BLaER1 treated with 17β-estradiol and CSF1 and Interleukin-3, amounts not matched to agents 10 nM and 100 nM (cell line): ENCODE results near the gene MAP2K7.

Experiments
- H3K27ac ChIP-seq, 11 experiments: shearing (Covaris generic); formaldehyde crosslinking; 2 replicates each; pipeline ENCODE4 v1.8.1; 2022
- H3K27me3 ChIP-seq, 11 experiments: shearing (Covaris generic); formaldehyde crosslinking; 2 replicates each; pipeline ENCODE4 v1.8.1; 2022
- H3K36me3 ChIP-seq, 11 experiments: shearing (Covaris generic); formaldehyde crosslinking; 2 replicates each; pipeline ENCODE4 v1.8.1; 2022
- H3K4me1 ChIP-seq, 10 experiments: shearing (Covaris generic); formaldehyde crosslinking; 2 replicates each; pipeline ENCODE4 v1.8.1; 2022
- H3K4me2 ChIP-seq, 11 experiments: shearing (Covaris generic); formaldehyde crosslinking; 2 replicates each; pipeline ENCODE4 v1.8.1; 2022
- H3K4me3 ChIP-seq, 10 experiments: shearing (Covaris generic); formaldehyde crosslinking; 2 replicates each; pipeline ENCODE4 v1.8.1; 2022
- H3K9ac ChIP-seq, 11 experiments: shearing (Covaris generic); formaldehyde crosslinking; 2 replicates each; pipeline ENCODE4 v1.8.1; 2022
- H3K9me3 ChIP-seq, 11 experiments: shearing (Covaris generic); formaldehyde crosslinking; replicated peaks in 1 of 11; 2 replicates each; pipeline ENCODE4 v1.8.1; 2022
- H4K20me1 ChIP-seq, 11 experiments: shearing (Covaris generic); formaldehyde crosslinking; 2 replicates each; pipeline ENCODE4 v1.8.1; 2022
- Cebpa-rat ChIP-seq, 11 experiments: shearing (Covaris generic); IDR thresholded peaks; 2 replicates each; pipeline ENCODE4 v1.8.1; 2022

Gene MAP2K7

DNA sequence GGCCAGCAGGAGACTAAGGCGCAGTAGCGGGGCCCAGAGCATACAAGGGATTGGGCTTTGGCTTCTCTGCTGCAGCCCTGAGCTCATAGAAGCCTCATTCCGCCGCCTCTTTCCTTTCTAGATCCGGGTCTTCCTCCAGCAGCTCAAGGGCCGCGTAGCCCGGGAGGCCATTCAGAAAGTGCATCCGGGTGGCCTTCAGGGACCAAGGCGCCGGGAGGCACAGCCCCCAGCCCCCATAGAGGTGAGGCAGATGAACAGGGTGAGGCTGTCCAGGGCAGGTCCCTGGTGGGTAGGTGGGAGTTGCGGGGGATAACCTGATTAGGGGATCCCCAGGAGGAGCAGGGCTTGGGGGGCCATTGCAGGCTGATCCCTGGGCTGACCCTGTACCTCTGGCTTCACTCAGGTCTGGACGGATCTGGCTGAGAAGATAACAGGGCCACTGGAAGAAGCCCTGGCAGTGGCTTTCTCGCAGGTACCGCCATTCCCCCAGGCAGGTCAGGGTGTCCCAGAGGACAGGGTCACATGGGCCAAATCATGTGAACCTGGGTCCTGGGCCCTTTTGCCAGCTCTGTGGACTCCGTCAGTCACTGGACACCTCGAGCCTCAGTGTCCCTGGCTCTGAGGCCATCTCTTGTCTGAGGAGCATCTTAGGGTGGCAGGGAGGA is 17.8 kb downstream of the MAP2K7 start:
- Histone ChIP-seq H3K9ac (peak overlapping the region; percentile 66 to 88 (median 78)), H3K4me2 (peak overlapping the region; percentile 94 to 100 (median 99)), H3K27ac (peak overlapping the region; percentile 54 to 85 (median 71)), H3K4me1 (peaks cover 66 to 79% (median 71%) of the 10 kb centered on the region in 10 experiments), H3K27me3 (peaks cover 35 to 46% (median 36%) of the 10 kb centered on the region in 11 experiments), H3K4me3 (peak overlapping the region; percentile 57 to 73 (median 63)), H4K20me1 (peaks cover 0 to 78% (median 64%) of the 10 kb centered on the region in 11 experiments; a peak in 21 of 22 replicates), H3K36me3 (peaks cover 13 to 21% (median 15%) of the 10 kb centered on the region in 11 experiments; a peak in 21 of 22 replicates), H3K9me3 (no peaks in the 10 kb centered on the region)
- TF ChIP-seq Cebpa-rat (IDR thresholded peaks at IDR 0.05), result no peak

DNA sequence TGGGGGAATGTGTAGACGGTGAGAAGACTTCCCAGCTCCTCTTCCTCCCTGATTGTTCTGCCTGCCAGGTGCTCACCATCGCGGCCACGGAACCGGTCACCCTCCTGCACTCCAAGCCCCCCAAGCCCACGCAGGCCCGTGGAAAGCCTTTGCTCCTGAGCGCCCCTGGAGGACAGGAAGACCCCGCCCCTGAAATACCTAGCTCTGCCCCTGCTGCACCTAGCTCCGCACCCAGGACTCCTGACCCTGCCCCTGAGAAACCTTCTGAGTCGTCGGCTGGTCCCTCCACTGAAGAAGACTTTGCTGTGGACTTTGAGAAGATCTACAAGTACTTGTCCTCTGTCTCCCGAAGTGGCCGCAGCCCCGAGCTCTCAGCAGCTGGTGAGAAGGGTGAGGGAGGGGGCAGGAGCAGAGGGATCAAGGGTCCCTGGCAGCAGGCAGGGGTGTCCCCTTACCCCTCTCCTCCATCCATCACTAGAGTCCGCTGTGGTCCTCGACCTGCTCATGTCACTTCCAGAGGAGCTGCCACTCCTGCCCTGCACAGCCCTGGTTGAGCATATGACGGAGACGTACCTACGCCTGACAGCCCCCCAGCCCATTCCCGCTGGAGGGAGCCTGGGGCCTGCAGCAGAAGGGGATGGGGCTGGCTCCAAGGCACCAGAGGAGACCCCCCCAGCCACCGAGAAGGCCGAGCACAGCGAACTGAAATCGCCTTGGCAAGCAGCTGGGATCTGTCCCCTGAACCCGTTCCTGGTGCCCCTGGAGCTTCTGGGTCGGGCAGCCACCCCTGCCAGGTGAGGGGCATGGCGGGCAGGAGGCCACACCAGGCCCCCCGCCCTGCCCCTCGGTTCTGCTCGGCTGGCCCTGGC is 18.5 kb downstream of the MAP2K7 start:
- Histone ChIP-seq H3K4me2 (peak overlapping the region; percentile 94 to 100 (median 99)), H3K9ac (peak overlapping the region in 10 of 11 experiments; percentile 52 to 88 (median 78); a peak in 16 of 22 replicates), H4K20me1 (peaks cover 0 to 78% (median 62%) of the 10 kb centered on the region in 11 experiments; a peak in 21 of 22 replicates), H3K4me1 (peaks cover 60 to 74% (median 64%) of the 10 kb centered on the region in 10 experiments), H3K27me3 (peaks cover 27 to 39% (median 28%) of the 10 kb centered on the region in 11 experiments), H3K9me3 (no peaks in the 10 kb centered on the region), H3K36me3 (peaks cover 13 to 27% (median 18%) of the 10 kb centered on the region in 11 experiments; a peak in 21 of 22 replicates), H3K4me3 (peak overlapping the region in 8 of 10 experiments; percentile 58 to 73 (median 63); a peak in 13 of 20 replicates), H3K27ac (peak overlapping the region in 5 of 11 experiments; percentile 68 to 85 (median 77); a peak in 7 of 22 replicates)
- no peak for TF ChIP-seq Cebpa-rat (IDR thresholded peaks at IDR 0.05)

DNA sequence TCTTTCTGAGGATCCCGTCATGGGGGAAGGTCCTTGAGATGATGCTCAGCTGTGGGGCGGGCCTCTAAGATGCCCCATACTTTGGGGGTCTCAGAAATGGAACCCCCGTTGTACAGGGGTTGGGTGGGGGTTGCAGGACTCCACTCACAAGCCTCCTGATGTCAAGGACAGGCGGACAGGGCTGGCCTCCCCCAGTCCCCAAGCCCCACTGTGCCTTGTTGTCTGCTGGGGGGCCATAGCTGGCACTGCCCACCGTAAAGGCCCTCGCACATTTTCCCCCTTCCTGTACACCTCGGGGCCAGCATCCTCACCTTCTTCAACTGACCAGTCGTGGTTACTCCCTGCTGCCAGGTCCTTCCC is 19.1 kb downstream of the MAP2K7 start:
- TF ChIP-seq Cebpa-rat (IDR thresholded peaks at IDR 0.05), result no peak
- H3K27me3 ChIP-seq, result peaks cover 21 to 33% (median 22%) of the 10 kb centered on the region in 11 experiments
- H3K4me1 ChIP-seq, result peaks cover 54 to 68% (median 58%) of the 10 kb centered on the region in 10 experiments
- H3K4me2 ChIP-seq, result peak overlapping the region in 4 of 11 experiments; percentile 91 to 100 (median 100); a peak in 5 of 22 replicates
- H3K4me3 ChIP-seq, result no peak overlapping the region
- H3K36me3 ChIP-seq, result peaks cover 13 to 33% (median 22%) of the 10 kb centered on the region in 11 experiments; a peak in 21 of 22 replicates
- H3K27ac ChIP-seq, result no peak overlapping the region
- no peaks in the 10 kb centered on the region for H3K9me3 ChIP-seq
- peaks cover 0 to 78% (median 62%) of the 10 kb centered on the region in 11 experiments; a peak in 21 of 22 replicates for H4K20me1 ChIP-seq
- H3K9ac ChIP-seq, result peak overlapping the region in 2 of 11 experiments; percentile 52 to 85; a peak in 3 of 22 replicates

GRCh38 chr19:7923295-7924191 is 19.9 kb downstream of the MAP2K7 start:
- Histone ChIP-seq H4K20me1 (peaks cover 0 to 79% (median 65%) of the 10 kb centered on the region in 11 experiments; a peak in 21 of 22 replicates), H3K4me1 (peaks cover 49 to 62% (median 53%) of the 10 kb centered on the region in 10 experiments), H3K27ac (no peak overlapping the region), H3K27me3 (peaks cover 14 to 25% (median 15%) of the 10 kb centered on the region in 11 experiments), H3K9ac (peak overlapping the region in 6 of 11 experiments; percentile 18 to 85 (median 39); a peak in 9 of 22 replicates), H3K36me3 (peaks cover 13 to 38% (median 26%) of the 10 kb centered on the region in 11 experiments; a peak in 21 of 22 replicates), H3K4me3 (no peak overlapping the region), H3K4me2 (peak overlapping the region; percentile 38 to 96 (median 63)), H3K9me3 (no peaks in the 10 kb centered on the region)
- no peak for TF ChIP-seq Cebpa-rat (IDR thresholded peaks at IDR 0.05)

GRCh38 chr19:7924241-7924640 is 20.6 kb downstream of the MAP2K7 start:
- Histone ChIP-seq H3K27ac (no peak overlapping the region), H3K9me3 (no peaks in the 10 kb centered on the region), H4K20me1 (peaks cover 0 to 79% (median 69%) of the 10 kb centered on the region in 11 experiments; a peak in 21 of 22 replicates), H3K36me3 (peaks cover 13 to 41% (median 28%) of the 10 kb centered on the region in 11 experiments; a peak in 21 of 22 replicates), H3K9ac (peak overlapping the region in 4 of 11 experiments; percentile 18 to 56 (median 38); a peak in 4 of 22 replicates), H3K4me3 (no peak overlapping the region), H3K4me1 (peaks cover 42 to 61% (median 53%) of the 10 kb centered on the region in 10 experiments), H3K27me3 (peaks cover 7 to 18% (median 8%) of the 10 kb centered on the region in 11 experiments), H3K4me2 (peak overlapping the region; percentile 38 to 96 (median 91))
- TF ChIP-seq Cebpa-rat (IDR thresholded peaks at IDR 0.05), result no peak

GRCh38 chr19:7924651-7925170 is 21.0 kb downstream of the MAP2K7 start:
- Histone ChIP-seq H3K9me3 (no peaks in the 10 kb centered on the region), H4K20me1 (peaks cover 0 to 79% (median 73%) of the 10 kb centered on the region in 11 experiments; a peak in 21 of 22 replicates), H3K27me3 (peaks cover 2 to 14% (median 3%) of the 10 kb centered on the region in 11 experiments), H3K4me3 (peak overlapping the region in 9 of 10 experiments; percentile 54 to 68 (median 60); a peak in 15 of 20 replicates), H3K4me2 (peak overlapping the region; percentile 91 to 98 (median 94)), H3K36me3 (peaks cover 13 to 41% (median 28%) of the 10 kb centered on the region in 11 experiments; a peak in 21 of 22 replicates), H3K4me1 (peaks cover 37 to 61% (median 53%) of the 10 kb centered on the region in 10 experiments), H3K27ac (no peak overlapping the region), H3K9ac (peak overlapping the region in 6 of 11 experiments; percentile 48 to 78 (median 62); a peak in 6 of 22 replicates)
- TF ChIP-seq Cebpa-rat (IDR thresholded peaks at IDR 0.05), result no peak

- Histone ChIP-seq H3K4me3 (peak overlapping the region; percentile 54 to 68 (median 59)), H3K9me3 (no peaks in the 10 kb centered on the region), H4K20me1 (peaks cover 0 to 83% (median 76%) of the 10 kb centered on the region in 11 experiments; a peak in 21 of 22 replicates), H3K4me1 (peaks cover 38 to 64% (median 56%) of the 10 kb centered on the region in 10 experiments), H3K27ac (peak overlapping the region in 6 of 11 experiments; percentile 39 to 67 (median 52); a peak in 9 of 22 replicates), H3K36me3 (peaks cover 13 to 45% (median 32%) of the 10 kb centered on the region in 11 experiments), H3K9ac (peak overlapping the region; percentile 28 to 78 (median 62); a peak in 19 of 22 replicates), H3K27me3 (peaks cover 0 to 12% (median 0%) of the 10 kb centered on the region in 11 experiments; a peak in 4 of 22 replicates), H3K4me2 (peak overlapping the region; percentile 91 to 98 (median 94))
- TF ChIP-seq Cebpa-rat (IDR thresholded peaks at IDR 0.05), result no peak
Measured at GRCh38 chr19:7925171-7925851, 21.6 kb downstream of the MAP2K7 start.
